GM18498 (cell line): ENCODE measurements around the gene NOP14.
"Not testable (repeated sequence)": the region's sequence is repeated elsewhere in the genome, so short reads cannot be mapped to it uniquely, and the experiment has no call there.

Experiments
- ATAC-seq: cut with Tn5 transposase; IDR thresholded peaks from one replicate; pipeline ENCODE4 v1.9.1; 2021; ENCODE audit warnings: mild to moderate bottlenecking, moderate library complexity; ENCODE audit not compliant: unreplicated experiment

The NOP14 gene

GRCh38 chr4:2932951-2933565 lies 30.1 kb downstream of the NOP14 start:
- ATAC-seq = no peak

GRCh38 chr4:2932321-2932950 lies 30.8 kb downstream of the NOP14 start:
- ATAC-seq = no peak

- peak; percentile 30 for ATAC-seq
Measured at GRCh38 chr4:2931512-2932301, 31.5 kb downstream of the NOP14 start.

- ATAC-seq = no peak
Measured at GRCh38 chr4:2930758-2931511, 32.3 kb downstream of the NOP14 start.

GRCh38 chr4:2930135-2930757 lies 33.0 kb downstream of the NOP14 start:
- ATAC-seq = no peak

- no peak for ATAC-seq
Measured at GRCh38 chr4:2929469-2929868, 33.7 kb downstream of the NOP14 start.

GRCh38 chr4:2928242-2929176 lies 34.7 kb downstream of the NOP14 start:
- ATAC-seq = no peak

- no peak for ATAC-seq
Measured at GRCh38 chr4:2927696-2928075, 35.5 kb downstream of the NOP14 start.

GRCh38 chr4:2927016-2927695 lies 36.0 kb downstream of the NOP14 start:
- ATAC-seq = no peak

GRCh38 chr4:2925931-2926860 lies 37.0 kb downstream of the NOP14 start:
- ATAC-seq = no peak

- no peak for ATAC-seq
Measured at GRCh38 chr4:2925496-2925895, 37.7 kb downstream of the NOP14 start.

- ATAC-seq = no peak
Measured at GRCh38 chr4:2924765-2925301, 38.4 kb downstream of the NOP14 start.

GRCh38 chr4:2924286-2924685 lies 38.9 kb downstream of the NOP14 start:
- no peak for ATAC-seq

- ATAC-seq = no peak
Measured at GRCh38 chr4:2923668-2924173, 39.5 kb downstream of the NOP14 start.

- ATAC-seq = no peak
Measured at GRCh38 chr4:2923141-2923551, 40.1 kb downstream of the NOP14 start.

GRCh38 chr4:2922453-2923101 lies 40.6 kb downstream of the NOP14 start:
- not testable (repeated sequence) for ATAC-seq

- ATAC-seq = not testable (repeated sequence)
Measured at GRCh38 chr4:2918714-2919113, 44.5 kb downstream of the NOP14 start.
